GM19397 (cell line): ENCODE measurements around the gene NUP214.
"Not testable (repeated sequence)": the region's sequence is repeated elsewhere in the genome, so short reads cannot be mapped to it uniquely, and the experiment has no call there.

Experiments used
- ATAC-seq: cut with Tn5 transposase; IDR thresholded peaks from one replicate; pipeline ENCODE4 v1.9.1; 2021; ENCODE audit warnings: mild to moderate bottlenecking, moderate library complexity; ENCODE audit not compliant: unreplicated experiment

NUP214 gene

DNA sequence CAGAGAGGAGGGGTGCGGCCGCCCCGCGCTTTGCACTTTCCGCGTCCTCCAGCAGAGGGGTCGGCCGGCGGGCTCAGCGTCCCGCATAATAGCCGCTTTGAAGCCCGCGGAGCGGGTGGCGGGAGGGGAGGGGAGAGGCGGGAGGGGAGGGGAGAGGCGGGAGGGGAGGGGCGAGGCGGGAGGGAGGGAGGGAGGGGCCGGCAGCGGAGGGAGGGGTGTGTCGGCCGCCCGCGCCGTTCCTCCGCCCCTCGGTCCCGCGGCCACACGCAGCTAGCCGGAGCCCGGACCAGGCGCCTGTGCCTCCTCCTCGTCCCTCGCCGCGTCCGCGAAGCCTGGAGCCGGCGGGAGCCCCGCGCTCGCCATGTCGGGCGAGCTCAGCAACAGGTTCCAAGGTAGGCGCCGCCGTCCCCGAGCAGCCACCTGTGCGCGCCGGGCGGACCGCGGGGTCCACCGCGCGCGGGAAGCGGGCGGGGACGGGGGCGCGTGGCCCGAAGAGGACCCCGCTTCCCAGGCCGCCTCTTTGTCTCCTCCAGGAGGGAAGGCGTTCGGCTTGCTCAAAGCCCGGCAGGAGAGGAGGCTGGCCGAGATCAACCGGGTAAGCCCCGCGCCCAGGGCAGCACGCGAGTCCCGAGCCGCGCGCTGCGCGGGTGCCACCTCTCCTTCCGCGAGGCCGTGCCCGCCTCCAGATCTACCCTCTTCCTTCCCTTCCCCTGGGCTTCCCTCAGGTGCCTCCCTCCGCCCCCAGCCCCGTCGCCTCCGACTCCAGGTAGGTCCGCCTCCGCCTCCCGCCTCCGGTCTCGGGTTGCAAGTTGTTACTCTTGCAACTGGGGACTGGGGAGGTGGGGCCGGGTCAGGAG lies 28.9 kb upstream of the NUP214 start, which contains the start of gene AIF1L:
TSS of gene AIF1L (plus strand) at position 263 of the 857 bp plus-strand sequence. CDS start at position 362, 99 bp downstream.
- ATAC-seq = no peak

GRCh38 chr9:131097126-131097947 lies 28.0 kb upstream of the NUP214 start:
- ATAC-seq = no peak

- ATAC-seq = no peak
These were observed 27.5 kb upstream of the NUP214 start for GRCh38 chr9:131097948-131098278.

GRCh38 chr9:131098391-131099101 lies 26.8 kb upstream of the NUP214 start:
- ATAC-seq = no peak

- no peak for ATAC-seq
These were observed 26.2 kb upstream of the NUP214 start for GRCh38 chr9:131099102-131099606.

GRCh38 chr9:131099845-131100244 lies 25.5 kb upstream of the NUP214 start:
- ATAC-seq = not testable (repeated sequence)

GRCh38 chr9:131100445-131100844 lies 24.9 kb upstream of the NUP214 start:
- no peak for ATAC-seq

GRCh38 chr9:131101207-131101964 lies 24.0 kb upstream of the NUP214 start:
- ATAC-seq = no peak

DNA sequence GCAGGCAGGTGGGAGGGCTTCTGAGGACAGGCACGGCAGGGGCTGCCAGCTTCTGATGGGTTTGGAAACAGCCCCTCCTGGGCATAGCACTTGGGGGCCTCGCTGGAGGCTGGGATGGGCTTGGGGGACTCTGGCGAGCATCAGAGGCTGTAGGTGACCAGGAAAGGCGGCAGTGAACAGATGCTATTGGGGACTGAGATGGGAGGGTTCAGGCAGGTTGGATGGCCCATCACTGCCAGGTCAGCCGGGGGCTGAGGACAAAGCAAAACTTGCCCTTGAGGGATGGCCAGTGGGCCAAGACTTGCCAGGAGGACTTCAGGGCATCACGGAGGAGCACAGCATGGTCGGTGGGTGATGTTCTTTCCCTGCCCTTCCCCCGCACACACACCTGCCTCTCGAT lies 22.4 kb upstream of the NUP214 start:
- no peak for ATAC-seq

- ATAC-seq = no peak
These were observed 21.9 kb upstream of the NUP214 start for GRCh38 chr9:131103535-131103934.

DNA sequence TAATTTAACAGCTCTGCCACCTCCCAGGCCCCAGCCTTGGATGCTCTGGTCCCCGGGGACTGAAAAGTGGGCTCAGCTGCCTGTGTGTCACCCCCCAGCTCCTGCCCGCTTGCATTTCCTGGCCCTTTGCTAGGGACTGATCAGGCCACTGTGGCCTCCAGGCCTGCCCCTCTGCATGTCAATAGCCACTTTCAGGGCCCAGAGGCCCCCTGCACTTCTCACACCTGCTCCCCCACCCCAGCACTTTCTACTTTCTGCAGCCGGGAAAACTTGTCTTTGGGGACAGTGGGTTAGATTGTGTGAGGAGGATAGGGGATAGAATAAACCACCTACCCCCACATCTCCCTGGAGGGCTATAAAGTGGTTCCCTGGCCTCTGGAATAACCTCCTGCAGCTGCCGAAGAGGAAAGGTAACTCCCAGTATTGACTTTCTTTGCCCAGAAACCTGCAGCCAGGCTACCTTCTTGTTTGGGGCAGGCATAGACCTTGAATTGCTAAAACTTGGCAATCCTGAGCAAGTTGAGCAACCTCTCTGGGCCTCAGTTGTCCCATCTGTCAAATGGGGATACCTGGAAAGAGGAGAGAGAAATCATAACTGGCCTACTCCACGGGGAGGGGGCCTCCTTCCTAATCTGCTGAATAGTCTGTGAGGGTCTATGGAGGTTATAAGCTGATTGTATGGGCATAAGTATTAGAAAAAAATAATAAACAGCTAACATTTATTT lies 21.2 kb upstream of the NUP214 start:
- no peak for ATAC-seq

DNA sequence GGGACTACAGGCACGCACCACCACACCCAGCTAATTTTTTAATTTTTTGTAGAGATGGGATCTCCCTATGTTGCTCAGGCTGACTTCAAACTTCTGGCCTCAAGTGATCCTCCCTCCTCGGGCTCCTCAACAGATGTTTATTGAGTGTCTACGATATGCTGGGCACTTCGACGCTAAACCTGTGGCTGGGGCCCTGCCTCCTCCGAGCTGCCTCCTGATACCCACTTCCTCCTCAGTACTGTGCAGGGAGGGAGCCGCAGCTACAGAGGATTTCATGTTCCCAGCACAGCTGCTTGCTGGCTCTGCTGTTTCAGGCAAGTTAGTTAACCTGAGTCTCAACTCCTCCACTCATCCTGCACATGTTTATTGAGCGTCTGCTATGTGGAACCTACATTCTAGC lies 19.4 kb upstream of the NUP214 start:
- ATAC-seq = no peak

DNA sequence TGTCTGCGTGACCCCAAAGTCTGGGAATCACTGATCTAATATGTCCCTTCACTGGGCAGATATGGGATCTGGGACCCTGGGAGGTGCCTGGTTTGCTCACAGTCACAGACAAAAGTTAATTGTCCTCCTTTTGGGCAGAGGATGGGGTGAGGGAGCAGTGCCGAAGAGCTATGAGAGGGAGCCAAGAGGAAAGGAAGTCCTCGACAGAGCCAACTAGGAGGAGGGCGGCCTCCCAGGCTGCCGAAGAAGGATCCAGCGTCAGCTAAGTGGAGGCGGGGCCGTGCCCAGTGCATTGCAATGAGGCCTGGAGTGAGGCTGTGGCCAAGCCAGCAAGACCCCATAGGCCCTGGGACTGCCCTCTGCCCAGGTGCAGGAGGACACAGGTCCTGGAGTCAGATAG lies 17.6 kb upstream of the NUP214 start:
- no peak for ATAC-seq

DNA sequence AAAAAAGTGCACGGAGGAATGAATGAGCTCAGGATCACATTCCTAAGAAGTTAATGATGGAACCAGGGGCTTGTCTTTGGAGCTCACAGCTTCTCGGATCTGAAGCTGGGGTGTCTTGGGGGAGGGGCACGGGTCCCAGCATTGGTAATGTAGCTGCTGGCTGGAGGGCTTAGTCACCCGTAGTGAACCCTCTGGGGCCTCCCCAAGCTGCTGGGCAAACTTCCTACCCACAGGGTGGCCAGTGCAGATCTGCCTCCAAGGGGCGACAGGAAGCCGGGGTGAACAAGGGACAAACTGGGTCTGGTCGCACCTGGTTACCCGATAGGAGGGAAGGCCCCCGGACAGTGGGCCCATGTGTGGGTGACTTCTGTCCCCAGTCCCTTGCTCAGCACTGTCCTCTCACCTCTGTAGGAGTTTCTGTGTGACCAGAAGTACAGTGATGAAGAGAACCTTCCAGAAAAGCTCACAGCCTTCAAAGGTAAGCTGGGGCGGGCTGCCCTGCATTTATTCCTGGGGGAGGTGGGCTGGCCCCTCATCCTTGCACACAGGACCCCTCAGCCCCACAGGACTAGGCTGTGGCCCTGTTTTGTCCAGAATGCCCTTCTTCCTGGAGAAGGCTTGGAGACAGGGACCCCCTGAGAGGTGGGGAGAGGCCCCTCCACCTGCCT lies 14.1 kb upstream of the NUP214 start:
- no peak for ATAC-seq

- no peak for ATAC-seq
These were observed 13.5 kb upstream of the NUP214 start for GRCh38 chr9:131111854-131112311.

GRCh38 chr9:131112374-131113154 lies 12.8 kb upstream of the NUP214 start:
- ATAC-seq = no peak

- ATAC-seq = no peak
These were observed 11.7 kb upstream of the NUP214 start for GRCh38 chr9:131113655-131114054.

- no peak for ATAC-seq
These were observed 11.3 kb upstream of the NUP214 start for GRCh38 chr9:131114084-131114535.
